ENCODE measurements around the gene OR8D1.

The OR8D1 gene

DNA sequence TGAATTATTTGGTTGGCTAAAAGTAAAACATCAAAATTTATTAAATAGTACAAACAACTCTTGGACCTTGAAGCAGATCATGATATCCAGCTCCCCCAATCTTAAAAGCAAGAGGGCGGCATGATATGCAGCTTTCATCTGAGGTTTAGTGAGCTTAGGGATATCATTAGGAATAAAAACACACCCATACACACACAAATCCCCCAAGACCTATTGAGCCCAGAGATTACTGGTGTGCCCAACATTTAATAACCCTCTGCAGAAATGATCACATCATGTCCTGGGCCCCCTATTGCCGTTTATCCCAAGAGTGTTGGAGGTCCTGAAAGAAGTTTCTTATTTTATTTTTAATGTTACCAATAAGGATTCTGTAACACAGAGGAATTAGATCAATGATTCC lies at the start of gene OR8D1:
Gene OR8D1, minus strand, starts transcription at position 101 of the 400 bp plus-strand sequence. CDS start 3,183 bp downstream, outside the sequence.
- DNase-seq, result no peak

DNA sequence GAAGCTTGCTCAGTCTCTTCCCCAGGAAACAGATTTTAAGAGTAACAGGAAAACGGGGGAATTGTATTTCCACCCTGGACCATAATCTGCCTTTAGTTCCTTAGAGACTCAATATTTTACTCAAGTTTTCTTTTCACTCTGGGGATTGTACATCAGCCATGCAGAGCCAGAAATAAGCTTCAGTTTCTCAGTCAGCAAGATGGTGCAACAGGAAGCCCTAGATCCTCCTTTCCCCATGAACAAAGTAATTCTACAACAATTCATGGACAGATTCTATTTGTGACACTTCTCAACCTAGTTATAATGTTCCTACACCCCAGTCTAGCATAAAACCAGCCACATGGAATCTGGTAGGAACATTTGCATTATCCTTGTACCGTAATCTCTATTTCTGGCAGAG lies 45.8 kb upstream of the OR8D1 start:
- DNase-seq, result no peak

DNA sequence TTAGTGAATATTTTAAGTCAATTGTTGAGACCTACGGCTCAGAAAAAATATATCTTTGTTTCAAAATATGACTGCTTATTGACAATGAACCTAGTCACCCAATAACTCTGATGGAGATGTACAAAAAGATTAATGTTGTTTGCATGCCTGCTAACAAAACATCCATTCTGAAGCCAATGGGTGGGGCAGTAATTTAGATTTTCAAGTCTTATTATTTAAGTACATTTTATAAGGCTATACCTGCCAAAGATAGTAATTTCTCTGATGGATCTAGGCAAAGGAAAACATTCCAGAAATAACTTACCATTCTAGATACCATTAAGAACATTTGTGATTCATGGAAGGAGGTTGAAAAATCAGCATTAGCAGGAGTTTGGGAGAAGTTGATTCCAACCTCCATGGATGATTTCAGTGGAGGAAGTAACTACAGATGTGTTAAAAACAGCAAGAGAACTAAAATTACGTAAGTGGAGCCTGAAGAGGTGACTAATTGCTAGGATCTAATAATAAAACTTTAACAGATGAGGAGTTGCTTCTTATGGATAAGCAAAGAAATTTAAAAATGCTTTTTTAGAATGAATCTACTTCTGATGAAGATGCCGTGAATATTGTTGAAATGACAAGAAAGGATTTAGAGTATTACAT lies 32.7 kb upstream of the OR8D1 start:
- no peak for DNase-seq

DNA sequence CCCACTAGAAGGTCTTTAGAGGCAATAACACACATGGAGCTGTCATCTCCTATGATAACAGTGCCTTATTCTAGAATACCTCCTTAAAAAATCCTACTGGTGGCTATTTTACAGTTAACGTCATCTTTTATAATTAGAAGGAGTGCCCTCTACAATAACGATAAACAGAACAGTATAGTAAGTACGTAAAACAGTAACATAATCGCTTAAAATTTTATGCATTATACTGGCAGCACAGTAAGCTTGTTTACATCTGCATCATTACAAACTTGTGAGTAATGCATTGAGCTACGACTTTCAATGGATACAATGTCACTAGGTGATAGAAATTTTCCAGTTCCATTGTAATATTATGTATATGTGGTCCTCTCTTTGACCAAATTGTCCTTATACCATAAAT lies 30.6 kb upstream of the OR8D1 start:
- no peak for DNase-seq

DNA sequence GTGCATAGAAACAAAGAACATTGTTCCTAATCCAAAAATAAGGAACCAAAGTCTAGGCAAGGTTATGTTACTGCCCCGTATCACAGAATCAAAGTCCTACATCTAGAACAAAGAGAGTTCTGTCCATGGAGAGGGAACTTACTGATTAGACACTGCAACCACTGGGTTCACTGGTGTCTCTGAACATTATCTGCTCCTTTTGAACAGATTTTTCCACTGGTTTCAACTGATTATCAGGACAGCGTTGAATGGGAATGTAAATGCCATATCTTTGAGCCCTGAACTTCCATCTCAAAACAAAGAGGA lies 26.3 kb upstream of the OR8D1 start:
- no peak for DNase-seq

DNA sequence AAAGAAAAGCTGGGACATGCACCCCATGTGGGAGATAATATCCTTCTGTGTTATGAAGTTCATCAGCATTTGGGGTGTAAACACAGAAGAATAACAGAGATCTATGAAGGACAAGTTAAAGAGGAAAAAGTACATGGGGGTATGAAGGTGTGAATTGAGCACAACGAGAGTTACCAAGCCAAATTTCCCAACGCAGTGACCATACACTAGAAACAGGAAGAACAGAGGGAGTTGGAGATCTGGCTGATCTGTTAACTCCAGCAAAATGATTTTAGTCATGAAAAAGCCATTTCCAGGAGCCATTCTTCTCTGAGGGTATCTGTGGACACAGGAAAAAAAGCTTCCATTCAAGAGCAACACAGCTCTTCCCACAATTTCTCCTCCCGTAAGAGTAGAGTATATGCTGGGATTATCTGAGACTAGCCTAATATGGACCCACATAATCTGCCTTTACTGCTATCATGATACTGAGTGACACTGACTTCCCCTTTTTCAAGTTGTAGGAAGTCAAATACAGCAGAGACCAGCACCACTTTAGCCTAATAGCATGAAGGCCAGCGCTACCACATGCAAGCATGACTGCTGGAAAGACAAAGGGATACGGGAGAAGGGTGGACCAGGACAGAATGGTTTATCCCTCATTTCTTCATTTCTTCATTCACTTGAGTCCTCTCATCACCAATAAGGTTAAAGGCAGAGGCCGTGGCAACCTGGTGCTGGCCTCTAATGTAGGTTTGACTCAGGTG lies 25.8 kb upstream of the OR8D1 start:
- no peak for DNase-seq

DNA sequence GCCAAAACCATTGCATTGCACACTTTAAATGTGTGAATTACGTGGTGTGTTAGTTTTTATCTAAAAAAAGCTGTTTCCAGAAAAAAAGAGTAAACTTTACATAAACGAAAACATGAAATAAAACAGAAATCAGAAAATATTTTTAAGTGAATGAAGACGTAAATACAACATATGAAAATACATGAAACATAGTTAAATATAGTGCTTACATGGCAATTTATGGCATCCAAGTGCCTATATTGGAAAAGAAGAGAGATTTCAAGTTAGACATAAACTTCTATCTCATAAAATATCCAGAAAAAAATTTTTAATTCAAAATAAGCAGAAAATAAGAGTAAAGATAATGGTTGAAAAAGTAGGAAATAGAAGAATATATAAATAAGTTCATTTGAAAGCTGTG lies 18.1 kb upstream of the OR8D1 start:
- DNase-seq, result no peak

DNA sequence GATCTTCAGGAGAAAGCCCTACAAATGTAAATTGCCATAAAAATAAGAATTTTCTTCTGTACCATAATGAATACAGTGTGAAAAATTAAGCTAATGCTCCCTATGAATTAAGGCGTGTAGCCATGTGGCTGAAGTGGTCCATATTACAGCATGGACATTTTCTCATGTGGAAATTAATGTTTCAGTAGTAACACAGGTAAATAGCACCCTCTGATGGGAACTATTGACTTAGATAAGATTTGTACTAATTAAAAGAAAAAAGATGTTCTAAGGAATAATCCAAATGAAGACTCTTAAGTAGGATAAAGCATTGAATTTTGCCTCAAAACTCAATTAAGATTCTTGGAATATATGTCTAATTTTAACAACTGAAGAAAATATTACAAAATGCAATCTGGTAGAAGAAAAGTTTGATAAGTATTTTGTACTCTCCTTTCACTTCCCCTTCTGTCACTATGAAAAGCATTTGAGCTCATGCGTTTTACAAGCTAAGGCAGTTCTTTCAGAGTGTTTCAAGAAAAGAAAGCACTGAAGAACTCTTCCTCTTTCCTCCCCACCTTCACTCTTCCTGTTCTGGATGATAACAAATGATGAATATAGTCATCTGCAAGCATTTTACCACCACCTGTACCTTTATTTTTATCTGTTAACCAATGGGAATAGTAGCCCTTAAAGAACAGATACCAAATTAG lies 16.2 kb upstream of the OR8D1 start:
- DNase-seq, result no peak

DNA sequence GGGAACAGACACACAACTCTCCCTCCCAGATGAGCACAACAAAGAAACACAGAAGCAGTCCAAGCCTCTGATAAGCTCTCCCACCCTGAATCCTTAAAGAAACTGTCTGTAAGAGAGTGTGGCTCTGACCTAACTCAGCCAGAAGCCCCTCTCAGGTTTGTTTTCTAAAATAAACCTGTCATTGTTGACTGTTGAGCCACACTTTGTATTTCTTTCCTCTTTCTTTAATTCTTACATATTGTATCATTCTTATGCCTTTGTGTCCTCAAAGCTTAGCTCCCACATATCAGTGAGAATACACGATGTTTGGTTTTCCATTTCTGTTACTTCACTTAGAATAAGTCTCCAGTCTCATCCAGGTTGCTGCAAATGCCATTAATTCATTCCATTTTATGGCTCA lies 14.0 kb upstream of the OR8D1 start:
- no peak for DNase-seq

DNA sequence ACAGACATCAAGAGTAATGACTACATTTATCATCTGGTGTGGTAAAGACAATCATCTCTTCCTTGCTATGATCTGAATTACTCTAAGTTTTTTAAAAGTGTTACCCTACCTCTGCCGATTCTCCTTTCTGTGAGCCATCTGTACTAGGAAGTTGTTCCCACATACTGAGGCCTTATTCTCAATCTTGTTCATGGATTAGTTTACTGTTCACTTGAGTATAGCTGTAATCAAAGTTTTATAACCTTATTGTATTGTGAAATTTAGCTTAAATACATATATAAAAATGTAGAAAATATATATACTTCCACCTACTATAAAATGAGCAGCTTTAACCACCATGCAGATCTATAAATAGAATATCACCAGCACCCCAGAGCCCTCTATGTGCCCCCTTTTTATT lies 8.6 kb upstream of the OR8D1 start:
- no peak for DNase-seq

DNA sequence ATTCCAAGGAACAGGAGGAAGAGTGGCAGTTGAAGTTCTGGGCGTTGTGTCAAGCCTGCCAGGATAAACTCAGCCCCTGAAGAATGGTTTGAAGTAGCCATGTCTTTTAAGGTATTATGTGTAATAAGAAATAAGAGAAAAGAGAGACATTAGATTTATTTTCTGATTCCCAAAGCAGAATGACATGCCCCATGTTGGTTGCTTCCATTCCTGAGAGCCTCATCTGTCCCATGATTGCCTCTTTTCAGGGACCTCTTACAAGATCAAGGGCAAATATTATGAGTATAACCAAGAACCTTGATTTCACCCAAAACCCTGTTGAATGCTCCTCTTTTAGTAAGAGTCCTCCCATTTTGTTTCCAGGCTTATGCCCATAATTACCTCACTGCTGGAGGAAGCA lies 6.3 kb upstream of the OR8D1 start, which contains the start of gene OR8D2:
Gene OR8D2, minus strand, starts transcription at position 101 of the 400 bp plus-strand sequence. Its CDS starts 0 bp downstream, at position 101.
- no peak for DNase-seq

DNA sequence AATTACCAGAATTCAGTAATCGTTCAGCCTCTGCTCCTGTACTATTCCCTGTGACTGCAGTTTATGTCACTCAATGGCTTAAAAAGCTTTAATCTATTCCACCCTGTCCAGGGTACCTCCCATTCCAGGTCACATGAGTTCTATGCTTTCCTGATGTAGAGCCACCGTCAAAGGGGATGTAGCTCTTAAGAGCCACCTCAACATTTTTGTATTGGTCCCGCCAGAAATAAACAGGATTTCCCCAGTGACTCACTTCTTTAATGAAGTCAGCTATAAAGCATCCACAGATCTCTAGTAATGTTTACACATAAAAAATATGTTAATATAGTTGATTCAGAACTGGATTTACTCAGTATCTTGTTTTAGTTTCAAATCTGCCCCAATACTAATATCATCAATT lies 1.3 kb upstream of the OR8D1 start:
- no peak for DNase-seq

DNA sequence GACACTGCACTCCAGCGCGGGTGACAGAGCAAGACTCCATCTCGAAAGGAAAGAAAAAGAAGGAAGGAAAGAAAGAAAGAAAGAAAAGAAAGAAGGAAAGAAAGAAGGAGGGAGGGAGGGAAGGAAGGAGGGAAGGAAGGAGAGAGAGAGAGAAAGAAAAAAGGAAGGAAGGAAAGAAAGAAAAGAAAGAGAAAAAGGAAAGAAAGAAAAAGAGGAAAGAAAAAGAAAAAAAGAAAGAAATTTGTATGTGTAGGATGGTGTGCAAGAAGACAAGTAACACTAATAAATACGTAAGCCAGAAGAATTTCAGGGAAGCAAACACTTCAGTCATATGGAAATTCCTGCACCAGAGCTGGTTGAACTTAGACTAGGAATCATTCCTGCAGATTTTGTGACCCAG lies 618 bp downstream of the OR8D1 start:
- no peak for DNase-seq

DNA sequence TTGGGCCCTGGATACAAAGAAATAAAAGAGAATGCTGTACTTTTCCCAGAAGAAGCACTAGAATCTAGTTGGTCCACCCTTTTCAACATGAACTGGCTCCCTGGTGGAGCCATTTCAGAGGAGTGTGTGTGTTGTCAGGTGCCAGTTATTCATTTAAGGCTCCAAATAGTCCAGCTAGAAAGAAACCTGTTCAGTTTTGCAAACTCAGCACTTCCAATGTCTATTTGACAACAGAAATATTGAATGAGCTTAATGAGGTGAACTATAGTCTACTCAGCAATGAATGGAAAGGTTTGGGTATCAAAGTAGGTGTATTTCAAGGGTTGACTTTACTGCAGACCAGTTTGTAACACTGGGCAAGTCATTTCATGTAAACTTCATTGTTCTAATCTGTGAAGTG lies 2.1 kb downstream of the OR8D1 start:
- DNase-seq, result no peak

DNA sequence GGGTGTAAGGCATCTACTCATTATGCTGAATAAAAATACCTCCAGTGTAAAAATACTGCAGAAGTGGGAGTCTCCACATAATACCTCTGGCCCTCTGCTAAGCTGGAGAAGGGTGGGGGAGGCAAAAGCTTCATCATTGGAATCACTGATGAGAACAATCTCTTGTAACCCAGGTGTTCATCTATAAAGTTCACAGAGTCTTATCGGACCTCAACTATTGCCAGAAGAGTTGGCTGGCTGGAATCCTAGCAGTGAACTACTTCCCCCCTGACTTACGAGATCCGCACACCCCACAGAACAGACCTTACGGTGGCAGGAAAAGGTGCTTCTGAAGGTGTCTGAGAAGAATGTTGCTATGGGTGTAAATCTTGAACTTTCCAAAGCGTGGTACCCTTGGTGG lies 2.5 kb downstream of the OR8D1 start:
- no peak for DNase-seq

DNA sequence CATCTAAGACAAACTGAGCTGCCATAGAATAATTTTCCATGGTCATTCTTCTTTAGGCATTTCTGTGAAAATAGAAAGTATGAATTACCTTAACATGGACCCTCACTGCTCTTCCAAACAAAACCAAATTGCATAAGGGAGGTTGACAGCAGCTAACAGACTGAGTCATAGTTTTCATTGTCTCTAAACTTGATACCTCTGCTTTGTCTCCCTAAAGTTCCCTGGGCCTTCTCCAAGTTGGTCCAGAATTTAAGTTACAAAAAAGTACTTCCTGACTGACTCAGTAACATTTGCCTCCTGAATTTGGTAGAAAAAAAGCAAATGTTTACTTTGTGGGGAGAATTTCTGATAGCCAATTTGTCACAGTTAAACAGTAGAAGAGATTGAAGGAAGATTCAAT lies 3.0 kb downstream of the OR8D1 start:
- DNase-seq, result no peak

DNA sequence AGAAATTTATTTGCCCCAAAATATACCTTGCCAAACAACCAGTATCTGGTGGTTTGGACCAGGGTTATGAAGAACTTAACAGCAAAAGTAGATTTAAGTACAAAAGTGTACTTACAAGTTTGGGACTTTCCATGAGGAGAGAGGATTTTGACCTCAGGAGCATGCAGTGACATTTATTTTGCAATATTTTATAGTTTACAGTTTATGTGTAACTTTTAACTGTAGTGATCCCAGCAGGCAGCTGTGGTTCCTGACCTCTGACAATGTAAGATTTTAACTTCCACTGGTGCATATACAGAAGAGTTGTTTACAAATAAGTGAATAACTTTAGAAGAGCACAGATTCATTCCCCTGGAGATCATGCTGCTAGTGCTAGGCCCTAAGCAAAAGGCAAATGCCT lies 6.7 kb downstream of the OR8D1 start:
- DNase-seq, result no peak

DNA sequence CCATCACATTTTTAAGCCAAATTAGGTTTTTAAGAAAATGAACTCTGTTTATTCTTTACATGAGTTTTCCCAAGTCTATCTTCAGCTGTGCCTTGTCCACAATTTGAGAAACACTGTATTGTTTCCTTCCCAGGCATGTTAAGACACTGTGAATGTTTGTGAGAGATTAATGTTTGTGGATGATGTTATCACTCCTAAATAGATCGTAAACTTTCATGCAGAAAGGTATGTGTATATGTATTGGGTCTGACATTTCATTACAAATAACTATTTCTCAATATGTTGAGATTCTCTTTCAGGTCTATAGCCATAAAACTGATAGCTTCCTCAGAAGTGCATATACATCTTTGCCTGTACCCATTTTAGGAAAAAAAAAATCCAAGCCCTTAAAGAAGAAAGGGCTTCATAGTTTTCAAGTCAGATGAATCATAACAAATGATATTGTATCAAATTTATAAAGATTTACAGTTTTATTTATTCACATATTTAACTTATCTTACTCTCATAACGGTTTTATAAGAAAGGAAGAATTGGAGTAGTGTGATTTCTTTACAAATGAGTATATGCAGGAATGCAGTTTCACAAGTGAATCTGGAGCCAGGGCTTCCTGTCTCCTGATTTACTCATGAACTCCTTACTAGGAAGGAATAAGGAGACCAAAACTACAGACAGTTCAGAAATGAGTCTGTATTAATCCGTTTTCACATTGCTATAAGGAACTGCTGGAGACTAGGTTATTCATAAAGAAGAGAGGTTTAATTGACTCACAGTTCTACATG lies 11.2 kb downstream of the OR8D1 start:
- no peak for DNase-seq

DNA sequence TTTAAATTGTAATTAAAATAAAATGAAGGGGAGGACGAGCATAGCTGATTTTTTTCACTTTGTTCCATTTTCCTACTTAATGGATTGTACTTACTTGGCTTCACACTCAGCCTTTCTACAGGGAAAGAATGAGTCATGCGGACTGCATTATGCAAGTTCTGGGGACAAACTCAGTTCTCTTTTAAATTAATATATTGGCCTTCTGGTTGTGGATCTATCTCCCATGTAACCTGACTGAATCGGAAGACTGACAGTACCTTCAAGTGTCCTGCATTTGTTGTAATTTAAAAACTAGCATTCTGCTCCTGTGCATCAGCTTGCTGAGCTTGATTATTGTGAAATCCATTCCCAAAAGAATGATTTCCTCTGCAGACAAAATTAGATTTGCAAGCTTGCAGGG lies 12.2 kb downstream of the OR8D1 start:
- no peak for DNase-seq

DNA sequence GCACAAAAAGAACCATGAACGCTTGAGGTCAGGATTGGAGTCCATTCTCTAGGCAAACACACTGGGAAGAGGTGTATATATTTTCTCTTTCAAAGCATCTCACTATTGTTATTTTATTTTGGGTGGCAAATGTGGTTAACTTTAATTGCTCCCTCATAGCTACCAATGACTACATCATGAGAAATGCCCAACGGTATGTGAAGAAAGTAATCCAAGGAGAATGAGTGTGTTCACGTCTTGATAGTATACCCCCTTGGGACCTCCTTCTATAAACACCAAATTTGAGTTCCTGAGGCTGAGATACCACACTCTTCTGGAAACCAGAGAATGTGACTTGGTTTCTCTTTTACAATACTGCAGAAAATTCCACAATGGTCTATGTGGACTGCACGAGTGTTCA lies 15.8 kb downstream of the OR8D1 start:
- no peak for DNase-seq

DNA sequence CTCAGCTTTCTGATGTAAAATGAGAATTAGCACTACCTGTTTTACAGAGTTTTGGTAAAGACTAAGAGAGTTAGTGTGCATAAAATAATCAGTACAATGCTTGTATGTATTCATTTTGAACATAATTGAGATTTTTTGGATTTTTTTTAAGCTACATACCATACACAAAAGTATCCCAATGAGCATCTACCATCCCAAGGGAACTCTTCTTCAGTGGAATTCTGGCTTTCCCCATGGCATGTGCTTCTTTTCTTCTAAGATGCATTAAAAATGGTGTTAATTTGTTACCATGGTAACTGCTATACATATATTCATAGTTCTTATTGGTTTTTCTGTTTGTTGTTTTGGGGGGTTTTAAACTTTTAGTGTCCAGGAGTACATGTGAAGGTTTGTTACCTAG lies 17.7 kb downstream of the OR8D1 start:
- DNase-seq, result no peak

DNA sequence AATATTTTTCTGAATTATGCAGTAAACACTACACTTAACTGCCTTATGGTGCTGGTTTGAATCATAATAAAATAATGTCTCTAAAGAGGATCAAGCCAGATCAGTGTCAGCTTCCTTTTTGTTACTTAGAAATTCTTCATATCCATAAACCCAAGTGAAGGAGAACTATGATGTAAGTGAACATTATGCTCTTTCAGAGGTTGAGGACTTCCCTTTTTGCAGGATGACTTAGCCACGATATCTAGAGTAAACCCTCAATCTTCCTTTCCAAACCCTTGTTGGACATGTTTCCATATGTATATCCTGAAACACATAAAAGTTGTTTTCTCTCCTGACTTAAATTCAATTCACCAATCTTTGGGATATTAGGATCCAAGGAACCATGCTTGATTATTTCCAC lies 19.1 kb downstream of the OR8D1 start:
- no peak for DNase-seq

DNA sequence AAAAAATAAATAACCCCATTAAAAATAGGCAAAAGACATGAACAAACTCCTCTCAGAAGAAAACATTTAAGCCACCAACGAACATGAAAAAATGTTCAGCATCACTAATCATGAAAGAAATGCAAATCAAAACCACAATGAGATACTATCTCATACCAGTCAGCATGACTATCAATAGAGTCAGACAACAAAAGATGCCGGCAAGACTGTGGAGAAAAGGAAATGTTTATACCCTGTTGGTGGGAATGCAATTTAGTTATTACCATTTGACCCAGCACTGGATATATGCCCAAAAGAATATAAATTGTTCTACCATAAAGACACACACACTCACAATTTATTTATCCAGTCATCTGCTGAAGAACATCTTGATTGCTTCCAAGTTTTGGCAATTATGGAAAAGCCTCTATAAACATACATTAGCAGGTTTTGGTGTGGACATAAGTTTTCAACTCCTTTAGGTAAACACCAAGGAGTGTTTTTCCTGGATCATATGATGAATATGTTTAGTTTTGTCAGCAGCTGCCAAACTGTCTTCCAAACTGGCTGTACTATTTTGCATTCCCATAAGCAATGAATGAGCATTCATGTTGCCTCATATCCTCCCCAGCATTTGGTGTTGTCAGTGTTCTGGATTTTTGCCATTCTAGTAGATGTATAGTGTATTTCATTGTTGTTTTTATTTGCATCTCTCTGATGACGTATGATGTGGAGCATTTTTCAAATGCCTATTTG lies 28.0 kb downstream of the OR8D1 start:
- DNase-seq, result no peak
